NCI-H2029 treated with DMSO at 0.1 percent for 48 hours (cell line): ENCODE measurements around the gene PTER.

Experiments
- DNase-seq: peaks from one replicate; lab custom pipeline; 2025; lab: John Stamatoyannopoulos, UW

Gene PTER, protein sequence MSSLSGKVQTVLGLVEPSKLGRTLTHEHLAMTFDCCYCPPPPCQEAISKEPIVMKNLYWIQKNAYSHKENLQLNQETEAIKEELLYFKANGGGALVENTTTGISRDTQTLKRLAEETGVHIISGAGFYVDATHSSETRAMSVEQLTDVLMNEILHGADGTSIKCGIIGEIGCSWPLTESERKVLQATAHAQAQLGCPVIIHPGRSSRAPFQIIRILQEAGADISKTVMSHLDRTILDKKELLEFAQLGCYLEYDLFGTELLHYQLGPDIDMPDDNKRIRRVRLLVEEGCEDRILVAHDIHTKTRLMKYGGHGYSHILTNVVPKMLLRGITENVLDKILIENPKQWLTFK

DNA sequence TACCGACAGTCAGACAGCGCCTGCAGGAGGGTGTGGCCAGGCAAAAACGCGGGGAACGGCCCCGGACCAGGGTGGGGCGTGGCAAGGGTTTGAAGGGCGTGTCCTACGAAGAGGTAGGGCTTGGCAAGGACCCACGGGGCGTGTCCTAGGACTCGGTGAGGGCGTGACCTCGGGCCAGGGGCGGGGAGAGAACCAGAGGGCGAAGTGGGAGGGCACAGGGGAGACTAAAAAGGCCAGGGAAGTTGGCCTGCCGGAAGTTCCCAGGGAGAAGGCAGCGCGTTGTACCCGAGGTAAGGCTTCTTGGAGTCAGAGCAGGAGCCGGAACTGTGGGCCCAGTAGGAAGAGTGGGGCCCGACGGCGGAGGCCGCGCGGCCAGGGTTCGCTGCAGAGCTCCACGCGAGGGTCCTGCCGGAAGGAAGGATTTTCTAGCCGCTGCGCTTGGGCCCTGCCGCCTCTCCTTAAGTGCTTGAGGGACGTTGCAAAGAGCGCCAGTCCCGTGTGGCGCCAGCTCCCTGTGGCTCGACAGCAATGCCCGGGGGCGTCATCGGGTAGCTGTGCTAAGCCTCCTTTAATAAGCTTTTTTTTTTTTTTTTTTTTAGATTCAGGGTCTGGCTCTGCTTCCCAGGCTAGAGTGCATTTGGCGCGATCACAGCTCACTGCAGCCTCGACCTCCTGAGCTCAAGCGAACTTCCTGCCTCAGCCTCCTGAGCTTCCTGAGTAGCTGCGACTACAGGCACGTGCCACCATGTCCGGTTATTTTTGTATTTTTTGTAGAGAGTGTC is at the start of gene PTER:
TSS of gene PTER (plus strand) at position 253 of the 782 bp plus-strand sequence. CDS start 47,375 bp downstream, outside the sequence.
- peak; percentile 49 for DNase-seq

DNA sequence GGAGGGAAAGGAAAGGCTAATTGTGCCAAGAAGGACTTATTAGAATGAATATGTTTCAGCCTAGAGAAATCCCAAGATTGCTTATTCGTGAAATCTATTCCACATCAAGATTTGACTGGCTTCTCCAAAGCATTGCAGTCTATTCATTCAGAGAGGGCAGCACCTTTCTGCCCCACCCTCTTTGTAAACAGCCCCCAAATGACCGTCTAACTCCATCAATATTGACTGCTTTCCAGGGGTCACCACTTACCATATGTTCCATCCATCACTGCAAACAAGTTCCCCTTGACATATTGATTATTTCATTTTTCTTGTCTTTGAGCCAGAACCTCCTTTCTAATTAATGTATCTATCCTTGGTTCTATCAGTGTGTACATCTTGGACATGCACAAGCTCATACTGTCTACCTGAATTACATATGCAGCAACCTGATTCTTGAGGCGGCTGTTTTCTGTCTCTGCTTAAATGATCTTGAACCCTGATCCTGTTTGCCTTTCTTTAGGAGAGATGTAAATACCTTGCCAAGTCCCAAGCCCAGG is 44.2 kb upstream of the PTER start:
- DNase-seq, result no peak

- no peak for DNase-seq
Observed at GRCh38 chr10:16393271-16393858, 43.4 kb upstream of the PTER start.

DNA sequence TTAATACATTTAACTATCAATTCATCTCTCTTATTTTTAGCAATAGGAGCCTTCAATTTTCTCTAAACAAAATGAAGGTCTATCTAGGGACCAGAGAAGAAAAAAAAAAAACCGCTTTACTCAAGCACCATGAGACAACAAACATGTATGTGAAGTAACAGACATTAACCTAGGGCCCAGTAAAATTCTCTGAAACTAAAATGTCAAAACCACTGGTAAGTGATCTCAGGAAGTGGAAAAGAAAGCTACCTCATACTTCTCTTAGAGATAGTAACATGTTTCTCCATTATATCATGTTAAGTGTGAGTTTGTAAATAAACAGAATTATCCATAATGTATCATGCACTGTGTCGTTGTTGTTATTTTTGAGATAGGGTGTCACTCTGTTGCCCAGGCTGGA is 35.4 kb upstream of the PTER start:
- no peak for DNase-seq

- DNase-seq, result peak; percentile 3
Observed at GRCh38 chr10:16408379-16408778, 28.4 kb upstream of the PTER start.

DNA sequence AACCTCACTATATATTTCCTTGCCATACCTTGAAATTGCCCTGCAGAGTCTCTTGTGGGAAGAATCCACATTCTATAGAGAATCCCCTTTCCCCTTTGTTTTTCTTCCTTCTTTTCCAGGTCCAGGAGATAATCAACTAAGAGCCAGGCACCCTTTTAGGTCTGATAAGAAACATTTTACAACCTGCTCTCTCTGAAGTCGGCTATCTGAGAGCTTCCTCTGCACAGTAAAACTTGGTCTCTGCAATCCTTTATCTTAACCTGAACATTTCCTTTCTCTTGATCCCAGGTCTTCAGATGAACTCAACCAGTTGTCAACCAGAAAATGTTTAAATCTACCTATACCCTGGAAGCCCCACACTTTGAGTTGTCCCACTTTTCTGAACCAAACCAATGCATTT is 19.5 kb upstream of the PTER start:
- no peak for DNase-seq

GRCh38 chr10:16423599-16423998 is 13.2 kb upstream of the PTER start:
- no peak for DNase-seq

DNA sequence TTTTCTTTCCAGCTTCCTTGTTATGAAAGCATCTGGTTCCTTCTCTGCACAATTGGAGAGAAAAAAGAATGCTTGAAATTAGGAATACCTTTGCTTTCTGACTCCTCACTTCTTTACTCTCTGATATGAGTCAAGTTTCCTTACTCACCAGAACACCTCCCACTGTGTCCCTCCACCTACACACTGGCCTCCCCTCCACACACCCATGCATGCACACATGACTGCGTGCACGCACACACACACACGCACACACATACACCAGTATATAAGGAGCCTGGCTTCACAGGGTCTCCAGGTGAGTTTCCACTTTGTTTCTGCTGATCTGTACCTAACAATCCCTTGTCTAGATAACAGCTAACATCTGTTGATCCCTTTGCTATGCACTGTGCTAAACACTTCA is 11.4 kb upstream of the PTER start:
- no peak for DNase-seq

DNA sequence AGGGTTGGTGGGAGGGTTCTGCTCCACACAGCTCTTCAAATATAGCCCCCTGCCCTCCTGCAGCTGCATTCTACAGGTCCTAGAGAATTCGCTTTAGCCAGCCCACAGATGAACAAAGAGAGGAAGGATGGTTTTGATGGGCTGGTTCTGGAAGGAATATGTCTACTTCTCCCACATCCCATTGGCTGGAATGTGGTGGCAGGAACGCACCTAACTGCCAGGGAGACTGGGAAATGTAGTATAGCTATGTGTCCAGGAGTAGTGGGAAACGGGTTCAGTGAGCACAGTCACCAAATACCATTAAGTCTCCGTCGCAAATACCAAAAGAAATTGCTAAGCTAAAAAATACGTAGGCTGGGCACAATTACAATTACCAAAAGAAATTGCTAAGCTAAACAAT is 7.3 kb upstream of the PTER start:
- DNase-seq, result no peak

DNA sequence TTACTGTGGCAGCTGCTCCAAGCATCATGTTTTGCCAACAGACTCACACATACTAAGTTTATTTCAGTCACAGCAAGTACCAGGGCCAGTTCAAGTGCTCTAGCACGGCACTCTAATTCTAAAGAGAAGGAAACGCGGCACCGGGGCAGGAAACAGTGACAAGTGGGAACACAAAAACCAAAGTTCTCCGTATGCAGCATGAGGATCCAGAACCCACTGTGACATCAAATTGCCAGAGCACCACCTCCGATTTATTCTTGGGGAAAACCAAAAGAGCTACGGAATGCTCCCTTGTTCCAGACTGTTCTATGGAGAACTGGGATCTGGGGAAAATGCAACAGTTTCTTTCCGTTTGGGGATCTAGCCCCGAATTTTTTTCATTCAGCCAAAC is 448 bp upstream of the PTER start:
- peak; percentile 2 for DNase-seq

DNA sequence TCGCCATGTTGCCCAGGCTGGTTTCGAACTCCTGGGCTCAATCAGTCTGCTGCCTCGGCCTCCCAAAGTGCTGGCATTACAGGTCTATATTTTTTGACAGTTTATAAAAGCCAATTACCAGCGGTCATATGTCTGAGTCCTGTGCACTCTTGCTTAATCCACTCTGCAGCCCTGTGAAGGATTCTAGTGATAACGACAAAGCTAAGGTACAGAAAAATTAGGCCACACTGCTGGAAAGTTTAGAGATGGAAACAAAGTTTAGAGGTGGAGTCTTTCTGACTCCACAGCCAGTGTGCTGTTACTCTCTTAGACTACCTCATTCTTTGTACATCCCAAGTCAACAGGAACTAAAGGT is 707 bp downstream of the PTER start:
- DNase-seq, result no peak

DNA sequence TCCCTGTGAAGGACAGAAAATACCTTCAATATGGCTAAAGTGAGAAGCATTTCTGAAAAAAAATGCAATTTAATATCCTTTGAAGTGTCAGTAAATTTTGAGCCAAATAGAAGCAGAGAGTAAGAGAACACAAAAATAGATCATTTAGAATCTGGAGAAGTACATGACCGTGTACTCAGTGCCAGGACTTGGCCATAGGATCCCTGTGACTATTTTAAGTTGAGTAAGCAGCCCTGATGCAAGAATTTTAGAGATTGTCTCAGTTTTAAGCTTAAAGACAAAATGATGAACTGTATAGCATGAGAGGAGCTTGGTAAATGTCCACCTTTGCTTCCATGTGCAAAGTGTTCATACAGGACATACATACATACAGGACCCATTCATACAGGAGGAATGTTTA is 2.5 kb downstream of the PTER start:
- DNase-seq, result no peak

- peak; percentile 2 for DNase-seq
Observed at GRCh38 chr10:16440396-16441133, 3.8 kb downstream of the PTER start.

DNA sequence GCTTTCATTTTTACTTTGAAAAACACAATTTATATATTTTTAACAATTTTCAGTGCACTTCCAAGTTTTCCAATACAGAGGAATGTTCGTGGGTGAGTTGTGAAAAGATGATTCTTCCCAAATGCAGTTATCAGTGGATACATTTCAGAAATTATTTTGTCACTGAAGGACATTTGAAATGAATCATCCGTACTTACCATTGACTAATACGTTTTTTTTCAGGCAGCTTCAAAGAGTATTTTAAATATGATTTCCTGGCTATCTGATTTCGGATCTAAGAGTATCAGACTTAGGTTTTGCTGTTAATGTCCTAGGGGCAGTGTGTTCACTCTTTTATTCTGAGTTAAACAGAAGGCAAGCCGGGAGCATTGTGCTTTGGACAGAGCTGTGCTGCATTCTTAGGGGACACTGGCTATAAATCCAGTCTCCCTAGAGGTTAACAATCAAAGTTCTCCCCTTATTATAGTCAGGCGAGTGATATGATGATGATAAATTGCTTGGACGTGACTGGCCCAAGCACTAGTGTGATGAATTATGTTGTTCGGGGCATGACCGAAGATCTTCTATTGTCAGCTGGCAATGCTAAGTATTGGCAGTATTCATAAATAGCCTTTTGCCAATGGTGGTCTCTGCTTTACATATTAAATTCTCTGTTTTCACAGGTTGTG is 4.5 kb downstream of the PTER start:
- no peak for DNase-seq

GRCh38 chr10:16442914-16443313 is 6.1 kb downstream of the PTER start:
- DNase-seq, result no peak

GRCh38 chr10:16445770-16446469 is 9.1 kb downstream of the PTER start:
- DNase-seq, result no peak

GRCh38 chr10:16449454-16449853 is 12.6 kb downstream of the PTER start:
- no peak for DNase-seq

DNA sequence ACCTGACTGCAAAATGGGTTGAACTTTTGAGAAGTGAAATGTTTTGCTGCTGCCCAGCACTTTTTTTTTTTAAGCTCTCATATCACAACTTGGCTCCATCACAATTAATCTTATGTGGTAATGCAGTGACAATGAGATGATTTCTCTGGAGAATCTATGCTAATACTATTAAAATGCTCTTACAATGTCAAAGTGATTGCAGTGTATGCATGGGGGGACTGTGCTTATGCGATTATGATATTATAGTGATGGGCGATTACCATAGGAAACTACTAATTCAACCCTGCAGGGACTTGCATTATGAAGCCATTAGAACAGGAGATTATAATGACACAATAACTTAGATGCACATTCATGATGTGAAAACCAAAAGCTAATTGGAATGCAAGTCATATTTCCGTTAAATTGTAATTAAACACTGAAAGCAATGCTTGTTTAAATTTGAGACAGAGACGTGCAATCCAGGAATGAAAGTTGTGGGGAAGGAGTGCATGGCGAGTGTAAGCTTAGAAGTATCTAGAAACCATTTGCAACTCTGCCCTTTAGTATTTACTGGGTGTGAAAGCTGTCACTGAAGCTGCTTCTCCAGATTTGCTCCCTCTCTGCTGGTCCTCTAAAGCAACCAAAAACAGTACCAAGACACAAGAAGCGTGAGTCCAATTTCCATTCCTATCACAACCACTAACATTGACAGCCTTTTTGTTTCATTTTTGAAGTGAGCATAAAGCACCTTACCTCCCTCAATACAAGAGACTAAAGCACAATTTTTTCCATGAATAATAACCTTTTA is 21.6 kb downstream of the PTER start:
- no peak for DNase-seq

GRCh38 chr10:16459423-16459939 is 22.7 kb downstream of the PTER start:
- DNase-seq, result no peak

DNA sequence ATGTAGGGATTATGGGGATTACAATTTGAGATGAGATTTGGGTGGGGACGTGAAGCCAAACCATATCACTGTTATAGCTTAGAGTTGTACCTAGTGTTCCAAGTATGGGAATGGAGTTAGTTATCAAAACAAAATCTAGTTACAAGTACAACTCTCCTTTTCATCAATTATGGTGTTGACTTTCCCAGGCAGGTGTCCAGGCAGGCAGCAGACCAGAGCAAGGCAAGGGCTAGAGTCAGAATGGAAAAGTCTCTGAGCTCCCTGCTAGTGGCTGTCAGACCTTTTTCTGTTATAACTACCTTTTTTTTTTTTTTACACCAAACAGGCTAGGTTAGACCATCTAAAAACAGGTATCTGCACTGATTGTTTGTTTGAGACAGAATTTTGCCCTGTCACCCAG is 29.2 kb downstream of the PTER start:
- no peak for DNase-seq
